K562 (cell line): Measurements from ENCODE around the gene GMIP. TPM values are rescaled to one million over a fixed set of nuclear protein-coding genes. Genes with fewer than 3 reads are reported as not detected.

Experiments used
- ATAC-seq: fragments of 200-7000 bp; cut with Tn5 transposase; 3 replicates; pipeline ENCODE4 v1.9.1; 2020; ENCODE audit warnings: moderate library complexity
- BruUV-seq: library from RNA; stranded (reverse); fragments of 400-500 nt; replicated peaks from 2 replicates; lab custom pipeline; 2021; lab: Mats Ljungman, UMichigan
- CTCF ChIA-PET: fragments of 300-600 bp; formaldehyde crosslinking; extraction: SDS; loops from one replicate; lab custom pipeline; 2021; ENCODE audit warnings: low intra/inter-chr PET ratio; lab: Yijun Ruan, JAX
- POLR2A ChIA-PET: fragments of 300-600, 350-650 bp; sonication (Branson Sonifier 250); formaldehyde crosslinking; extraction: SDS; loops from one replicate; lab custom pipeline; 2021; ENCODE audit warnings: antibody characterized with exemption, inconsistent platforms; lab: Yijun Ruan, JAX
- DNase-seq, 4 experiments: peaks; one replicate each; pipeline versions ENCODE4 v3.0.0 to v3.0.0-alpha.2; 2011 to 2018; ENCODE audit warnings: low spot score in 3 of 4, mixed read lengths in 3 of 4; ENCODE audit errors: extremely low read depth in 1 of 4
- FAIRE-seq: peaks from 2 replicates; lab custom pipeline; 2011; peaks lifted over from hg19 to GRCh38; lab: Jason Lieb, UNC
- H2AFZ ChIP-seq: 2 replicates; pipeline ENCODE4 v1.6.0; 2011; ENCODE audit warnings: low read depth, low read length, control low read depth, inconsistent platforms
- H3K27ac ChIP-seq: fragments of 200-600 bp; 3 replicates; pipeline ENCODE4 v1.8.0; 2011; ENCODE audit warnings: low read depth, mild to moderate bottlenecking, control low read depth, inconsistent platforms, low read length, moderate library complexity, mixed read lengths; ENCODE audit errors: extremely low read depth
- H3K27me3 ChIP-seq, 2 experiments: fragments of 300-600 bp in 1 of 2; 2 replicates in 1 of 2; 3 replicates in 1 of 2; pipeline versions ENCODE4 v1.6.0 to v1.8.0; 2011; ENCODE audit warnings: inconsistent platforms in 2 of 2, low read length in 2 of 2, mild to moderate bottlenecking in 1 of 2, mixed read lengths in 1 of 2, moderate library complexity in 1 of 2; ENCODE audit not compliant: control insufficient read depth in 2 of 2, insufficient read depth in 2 of 2
- H3K36me3 ChIP-seq: fragments of 300-600 bp; 3 replicates; pipeline ENCODE4 v1.8.0; 2011; ENCODE audit warnings: mild to moderate bottlenecking, low read length, inconsistent platforms; ENCODE audit not compliant: control insufficient read depth, insufficient read depth
- H3K4me1 ChIP-seq, 2 experiments: fragments of 200-600 bp in 1 of 2; replicated peaks in 1 of 2; 2 replicates in 1 of 2; 3 replicates in 1 of 2; pipeline versions ENCODE4 v1.5.1 to v1.8.0; 2011; ENCODE audit warnings: inconsistent platforms in 2 of 2, low read length in 2 of 2, mild to moderate bottlenecking in 1 of 2, mixed read lengths in 1 of 2, moderate library complexity in 1 of 2; ENCODE audit not compliant: control insufficient read depth in 2 of 2, insufficient read depth in 2 of 2
- H3K4me2 ChIP-seq: 2 replicates; pipeline ENCODE4 v1.6.1; 2011; ENCODE audit warnings: low read length, control low read depth, inconsistent platforms, mixed read lengths; ENCODE audit not compliant: insufficient read depth
- H3K4me3 ChIP-seq: fragments of 200-600 bp; sonication (generic), shearing (Covaris generic); 2 replicates; pipeline ENCODE4 v1.5.1; 2016; ENCODE audit warnings: control low read depth, inconsistent platforms
- H3K79me2 ChIP-seq: fragments of 200-600 bp; 3 replicates; pipeline ENCODE4 v1.8.0; 2011; ENCODE audit warnings: low read length, inconsistent platforms; ENCODE audit not compliant: control insufficient read depth, insufficient read depth
- H3K9ac ChIP-seq, 2 experiments: 2 replicates each; pipeline versions ENCODE4 v1.6.0 to v1.6.1; 2011; ENCODE audit warnings: low read depth in 2 of 2, low read length in 2 of 2, control low read depth in 1 of 2, inconsistent platforms in 1 of 2, mild to moderate bottlenecking in 1 of 2, mixed read lengths in 1 of 2; ENCODE audit not compliant: insufficient read depth in 1 of 2
- H3K9me1 ChIP-seq: one replicate; pipeline ENCODE4 v1.6.0; 2011; ENCODE audit warnings: inconsistent platforms, mild to moderate bottlenecking, low read length, moderate library complexity; ENCODE audit not compliant: control insufficient read depth, insufficient read depth
- H3K9me3 ChIP-seq: replicated peaks from 2 replicates; pipeline ENCODE4 v1.5.1; 2011; ENCODE audit warnings: low read depth, low read length, inconsistent platforms; ENCODE audit not compliant: control insufficient read depth, insufficient read depth
- H4K20me1 ChIP-seq: replicated peaks from 2 replicates; pipeline ENCODE4 v1.6.1; 2011; ENCODE audit warnings: low read length, inconsistent platforms, mixed read lengths; ENCODE audit not compliant: control insufficient read depth, insufficient read depth
- ADNP ChIP-seq: fragments of 200-800 bp; sonication (Bioruptor generic); IDR thresholded peaks from 2 replicates; pipeline ENCODE4 v1.6.1; 2016; ENCODE audit warnings: missing genetic modification characterization, missing compliant biosample characterization
- C11orf30 ChIP-seq: fragments of 450-650 bp; IDR thresholded peaks from 2 replicates; pipeline ENCODE4 v1.6.1; 2016; ENCODE audit warnings: low read depth, mild to moderate bottlenecking
- HNRNPLL ChIP-seq: fragments of 200-400 bp; formaldehyde crosslinking; IDR thresholded peaks from 2 replicates; pipeline ENCODE4 v1.6.1; 2017; ENCODE audit warnings: low read length, low read depth, mild to moderate bottlenecking; ENCODE audit not compliant: poor library complexity, severe bottlenecking
- PBX2 ChIP-seq, 2 experiments: IDR thresholded peaks in 1 of 2; conservative IDR thresholded peaks in 1 of 2; 2 replicates each; pipeline ENCODE4 v1.6.1; 2016; ENCODE audit warnings: low read depth in 2 of 2, mild to moderate bottlenecking in 1 of 2, missing compliant biosample characterization in 1 of 2, missing genetic modification characterization in 1 of 2, moderate library complexity in 1 of 2
- POLR2G ChIP-seq: fragments of 200-400 bp; formaldehyde crosslinking; IDR thresholded peaks from 2 replicates; pipeline ENCODE4 v1.6.1; 2017; ENCODE audit warnings: low read depth, mild to moderate bottlenecking, antibody characterized with exemption, low read length, moderate library complexity
- ZNF354B ChIP-seq: fragments of 250-450 bp; sonication (Bioruptor Pico); IDR thresholded peaks from 2 replicates; pipeline ENCODE4 v1.4.0; 2020
- WGBS: fragments of 100-300 bp; shearing (Covaris generic); methylation state at CpG from one replicate; pipeline ENCODE4 v1.1.6; 2016; ENCODE audit warnings: low coverage, mixed read lengths; ENCODE audit not compliant: insufficient coverage; ENCODE audit errors: missing lambda C conversion rate; 5-methylcytosine and 5-hydroxymethylcytosine counted together
- in situ Hi-C: fragments of 300-500 bp; cut with MboI; formaldehyde crosslinking; loops from 4 replicates; pipeline ENCODE4 v1.15.0; 2018; ENCODE audit warnings: inconsistent platforms, mixed read lengths
- intact Hi-C: fragments of 100-400 bp; cut with micrococcal nuclease; formaldehyde crosslinking; loops from 2 replicates; pipeline ENCODE4 v1.14.2; 2022
- polyA plus RNA-seq, 8 experiments: library from polyadenylated mRNA; depleted of rRNA in 4 of 8; stranded (reverse) in 5 of 8; unstranded in 3 of 8; fragments of >200 nt; fragmentation: Nextera tagmentation in 2 of 8; fragmentation: Illumina TruSeq in 1 of 8; extraction: Ambion mirVana in 2 of 8; extraction: Trizol in 1 of 8; gene quantifications; 2 replicates each; pipeline versions ENCODE4 v1.2.1 to v1.2.3, GENCODE V29; 2011 to 2014; ENCODE audit warnings: inconsistent platforms in 1 of 8, missing spikeins in 1 of 8
- total RNA-seq, 7 experiments: library from RNA; depleted of rRNA in 6 of 7; stranded (reverse); fragments of >200 nt in 6 of 7; fragmentation: Illumina TruSeq in 2 of 7; extraction: Trizol in 2 of 7; gene quantifications; 2 replicates each; pipeline versions ENCODE4 v1.2.1 to v1.2.3, GENCODE V29; 2011 to 2021; ENCODE audit warnings: low replicate concordance in 1 of 7
- TF ChIP-seq, protein P1 (sequence below): sonication (generic); formaldehyde crosslinking; IDR thresholded peaks from 2 replicates; pipeline ENCODE4 v1.8.1; 2023; ENCODE audit warnings: mild to moderate bottlenecking, missing genetic modification reagents

Gene GMIP
- total and polyA plus RNA-seq, 9 of the 15 experiments (the other 6 are each of a cell fraction or from before 2014, with no cell fraction given), result 0.14 to 15.8 (median 3.2) TPM

GRCh38 chr19:19626516-19627472 lies 16.7 kb downstream of the GMIP start:
- WGBS, result 83% methylated on average over 46 of the region's 48 CpGs
- H3K9me1 ChIP-seq, result no peaks in the 10 kb centered on the region
- intact Hi-C loops, result no loop called here
- no peak overlapping the region for H3K27ac ChIP-seq
- ATAC-seq (no peak), FAIRE-seq (no peak), DNase-seq (no peak)
- H3K36me3 ChIP-seq, result peaks cover 8% of the 10 kb centered on the region; the same call in 2 of the 3 replicates
- no peak for TF ChIP-seq ZNF354B (CRISPR knock-in tag)
- TF ChIP-seq HNRNPLL, result no peak
- no peak for TF ChIP-seq ADNP (tag)
- TF ChIP-seq C11orf30, result no peak
- TF ChIP-seq POLR2G, result peak; percentile 51
- no peak for TF ChIP-seq PBX2 (CRISPR knock-in tag; IDR thresholded peaks at IDR 0.05; ENCODE audit: low read depth)
- no peak for TF ChIP-seq PBX2 (tag; conservative IDR thresholded peaks at IDR 0.05; ENCODE audit: low read depth)
- TF ChIP-seq, protein P1, sequence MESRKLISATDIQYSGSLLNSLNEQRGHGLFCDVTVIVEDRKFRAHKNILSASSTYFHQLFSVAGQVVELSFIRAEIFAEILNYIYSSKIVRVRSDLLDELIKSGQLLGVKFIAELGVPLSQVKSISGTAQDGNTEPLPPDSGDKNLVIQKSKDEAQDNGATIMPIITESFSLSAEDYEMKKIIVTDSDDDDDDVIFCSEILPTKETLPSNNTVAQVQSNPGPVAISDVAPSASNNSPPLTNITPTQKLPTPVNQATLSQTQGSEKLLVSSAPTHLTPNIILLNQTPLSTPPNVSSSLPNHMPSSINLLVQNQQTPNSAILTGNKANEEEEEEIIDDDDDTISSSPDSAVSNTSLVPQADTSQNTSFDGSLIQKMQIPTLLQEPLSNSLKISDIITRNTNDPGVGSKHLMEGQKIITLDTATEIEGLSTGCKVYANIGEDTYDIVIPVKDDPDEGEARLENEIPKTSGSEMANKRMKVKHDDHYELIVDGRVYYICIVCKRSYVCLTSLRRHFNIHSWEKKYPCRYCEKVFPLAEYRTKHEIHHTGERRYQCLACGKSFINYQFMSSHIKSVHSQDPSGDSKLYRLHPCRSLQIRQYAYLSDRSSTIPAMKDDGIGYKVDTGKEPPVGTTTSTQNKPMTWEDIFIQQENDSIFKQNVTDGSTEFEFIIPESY (CRISPR knock-in tag), result peak; percentile 92
- peaks cover 2 to 24% of the 10 kb centered on the region in 2 experiments; a peak in 4 of 5 replicates for H3K4me1 ChIP-seq
- no peaks in the 10 kb centered on the region for H3K9me3 ChIP-seq
- no peaks in the 10 kb centered on the region for H3K79me2 ChIP-seq
- H3K27me3 ChIP-seq, result no peaks in the 10 kb centered on the region; a peak in 1 of 5 replicates
- POLR2A ChIA-PET, result no interaction called here
- H2AFZ ChIP-seq, result no peak overlapping the region
- CTCF ChIA-PET, result no interaction called here
- BruUV-seq, result no TSS peak
- in situ Hi-C loops, result loop anchor here (25.0 kb wide), 1 partner anchor 89 kb away; the partner anchor contains the start of genes CILP2 and YJEFN3
- no peak overlapping the region for H3K4me3 ChIP-seq
- no peaks in the 10 kb centered on the region for H4K20me1 ChIP-seq
- peak overlapping the region in 1 of 2 experiments; percentile 35; a peak in 1 of 4 replicates for H3K9ac ChIP-seq
- no peak overlapping the region for H3K4me2 ChIP-seq
